ENCODE results near the gene WDR38. TPM values are rescaled to one million over a fixed set of nuclear protein-coding genes. Genes with fewer than 3 reads are reported as not detected.
"Not testable (repeated sequence)": the region's sequence is repeated elsewhere in the genome, so short reads cannot be mapped to it uniquely, and the experiment has no call there.

Gene WDR38
- total RNA-seq, 1 experiment from 2014 or later: not detected

GRCh38 chr9:124834591-124834990, 18.7 kb upstream of the WDR38 start:
- DNase-seq (ENCODE audit: low spot score): peak; percentile 68

GRCh38 chr9:124835026-124835557, 18.2 kb upstream of the WDR38 start:
- peak; percentile 91 for DNase-seq (ENCODE audit: low spot score)

- DNase-seq (ENCODE audit: low spot score): not testable (repeated sequence)
Observed at GRCh38 chr9:124838132-124838531, 15.1 kb upstream of the WDR38 start.

- DNase-seq (ENCODE audit: low spot score): not testable (repeated sequence)
Observed at GRCh38 chr9:124838567-124839275, 14.5 kb upstream of the WDR38 start.

- DNase-seq (ENCODE audit: low spot score): no peak
Observed at GRCh38 chr9:124839612-124840299, 13.5 kb upstream of the WDR38 start.

- no peak for DNase-seq (ENCODE audit: low spot score)
Observed at GRCh38 chr9:124840300-124840833, 12.9 kb upstream of the WDR38 start.

GRCh38 chr9:124841075-124841821, 12.0 kb upstream of the WDR38 start:
- no peak for DNase-seq (ENCODE audit: low spot score)

GRCh38 chr9:124843456-124844034, 9.7 kb upstream of the WDR38 start:
- no peak for DNase-seq (ENCODE audit: low spot score)

GRCh38 chr9:124844291-124844690, 9.0 kb upstream of the WDR38 start:
- DNase-seq (ENCODE audit: low spot score): no peak

- DNase-seq (ENCODE audit: low spot score): not testable (repeated sequence)
Observed at GRCh38 chr9:124846467-124846866, 6.8 kb upstream of the WDR38 start.

GRCh38 chr9:124846969-124847368, 6.3 kb upstream of the WDR38 start:
- no peak for DNase-seq (ENCODE audit: low spot score)

GRCh38 chr9:124849801-124850200, 3.5 kb upstream of the WDR38 start:
- DNase-seq (ENCODE audit: low spot score): peak; percentile 47

GRCh38 chr9:124852121-124852828, 985 bp upstream of the WDR38 start:
- no peak for DNase-seq (ENCODE audit: low spot score)

GRCh38 chr9:124853605-124854143, 414 bp downstream of the WDR38 start:
- DNase-seq (ENCODE audit: low spot score): no peak

GRCh38 chr9:124854161-124854560, 901 bp downstream of the WDR38 start:
- DNase-seq (ENCODE audit: low spot score): no peak

- no peak for DNase-seq (ENCODE audit: low spot score)
Observed at GRCh38 chr9:124854822-124855221, 1.6 kb downstream of the WDR38 start.

GRCh38 chr9:124855566-124855943, 2.3 kb downstream of the WDR38 start:
- DNase-seq (ENCODE audit: low spot score): no peak

- DNase-seq (ENCODE audit: low spot score): peak; percentile 60
Observed at GRCh38 chr9:124855944-124856765, 2.9 kb downstream of the WDR38 start.

GRCh38 chr9:124857533-124858162, 4.4 kb downstream of the WDR38 start:
- DNase-seq (ENCODE audit: low spot score): no peak
